Left renal pelvis (tissue), 4 donors: ENCODE measurements around the gene HNRNPA1. TPM values are rescaled to one million over a fixed set of nuclear protein-coding genes. Genes with fewer than 3 reads are reported as not detected.
"Not testable (repeated sequence)": the region's sequence is repeated elsewhere in the genome, so short reads cannot be mapped to it uniquely, and the experiment has no call there.

Experiments
- DNase-seq, 4 donors: peaks; one replicate each; pipeline ENCODE4 v3.0.0-alpha.2; 2013; ENCODE audit warnings: low read depth in 4 of 4, low spot score in 3 of 4
- polyA plus RNA-seq, 4 donors: library from polyadenylated mRNA; unstranded; fragments of 120-200 nt; gene quantifications; one replicate each; pipeline ENCODE4 v1.2.1, GENCODE V29; 2013; ENCODE audit not compliant: insufficient read length in 4 of 4

HNRNPA1 gene
- polyA plus RNA-seq, 4 donors, result 3,309 to 4,188 (median 3,895) TPM

DNA sequence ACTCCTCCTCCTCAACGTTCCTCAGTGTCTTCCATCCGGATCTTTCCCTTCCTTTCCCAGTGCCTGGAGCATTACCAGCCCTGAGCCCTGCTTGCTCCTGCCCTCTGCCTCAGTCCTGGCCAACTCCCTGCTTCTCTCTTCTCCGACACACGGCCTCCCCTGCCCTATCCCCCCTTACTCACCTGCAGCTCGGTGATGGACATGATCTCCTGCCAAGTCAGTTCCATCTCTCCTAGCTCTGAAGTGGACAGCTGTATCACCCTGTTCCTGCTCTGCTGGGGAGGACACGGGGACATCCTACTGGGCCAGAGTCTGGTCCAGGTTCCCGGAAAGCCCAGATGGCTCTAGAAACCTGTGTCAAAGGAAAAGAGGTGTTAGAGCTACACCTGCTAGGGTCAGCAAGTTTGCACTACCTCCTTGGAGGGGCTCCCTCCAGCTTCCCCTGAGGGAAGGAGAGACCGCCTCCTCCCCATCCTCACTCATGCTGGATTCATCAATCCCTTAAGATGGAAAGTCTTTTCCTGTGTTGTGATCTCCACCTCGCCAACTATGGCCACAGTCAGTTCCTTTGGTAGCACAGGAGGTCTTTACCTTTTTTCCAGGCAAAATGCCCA, 14.5 kb downstream of the HNRNPA1 start:
- no peak for DNase-seq

DNA sequence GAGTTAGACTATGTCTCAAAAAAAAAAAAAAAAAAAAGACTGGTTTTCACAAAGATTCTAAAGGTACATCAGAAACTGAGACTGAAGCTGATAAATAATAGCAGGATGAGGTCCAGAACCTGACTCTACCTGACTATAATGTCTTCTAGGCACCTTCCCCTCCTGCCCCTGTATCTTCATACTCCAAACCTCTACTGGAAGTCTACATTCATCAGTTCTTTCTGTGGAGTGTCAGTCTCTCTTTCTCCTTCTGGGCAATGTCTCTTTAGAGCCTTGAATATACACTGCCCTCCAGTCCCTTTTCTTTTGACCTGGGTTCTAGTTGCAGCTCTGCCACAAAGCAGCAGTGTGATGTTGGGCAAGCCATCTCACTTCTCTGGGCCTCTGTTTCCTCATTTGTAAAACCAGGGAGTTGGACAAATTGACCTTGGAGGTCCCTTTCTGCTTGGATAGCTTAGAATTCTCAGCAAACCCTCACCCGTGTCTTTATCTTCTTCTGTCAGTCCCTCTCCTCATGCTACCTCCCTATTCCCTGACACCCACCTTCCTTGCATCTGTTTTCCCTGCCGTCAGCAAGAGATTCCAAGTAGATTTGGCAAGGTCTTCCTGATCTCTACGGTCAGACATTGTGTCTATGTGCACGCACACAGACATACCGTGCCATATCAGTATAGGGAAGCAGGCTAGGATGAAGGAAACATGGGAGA, 16.0 kb downstream of the HNRNPA1 start:
- no peak for DNase-seq

- DNase-seq, result no peak
Measured at GRCh38 chr12:54298904-54299303, 18.4 kb downstream of the HNRNPA1 start.

DNA sequence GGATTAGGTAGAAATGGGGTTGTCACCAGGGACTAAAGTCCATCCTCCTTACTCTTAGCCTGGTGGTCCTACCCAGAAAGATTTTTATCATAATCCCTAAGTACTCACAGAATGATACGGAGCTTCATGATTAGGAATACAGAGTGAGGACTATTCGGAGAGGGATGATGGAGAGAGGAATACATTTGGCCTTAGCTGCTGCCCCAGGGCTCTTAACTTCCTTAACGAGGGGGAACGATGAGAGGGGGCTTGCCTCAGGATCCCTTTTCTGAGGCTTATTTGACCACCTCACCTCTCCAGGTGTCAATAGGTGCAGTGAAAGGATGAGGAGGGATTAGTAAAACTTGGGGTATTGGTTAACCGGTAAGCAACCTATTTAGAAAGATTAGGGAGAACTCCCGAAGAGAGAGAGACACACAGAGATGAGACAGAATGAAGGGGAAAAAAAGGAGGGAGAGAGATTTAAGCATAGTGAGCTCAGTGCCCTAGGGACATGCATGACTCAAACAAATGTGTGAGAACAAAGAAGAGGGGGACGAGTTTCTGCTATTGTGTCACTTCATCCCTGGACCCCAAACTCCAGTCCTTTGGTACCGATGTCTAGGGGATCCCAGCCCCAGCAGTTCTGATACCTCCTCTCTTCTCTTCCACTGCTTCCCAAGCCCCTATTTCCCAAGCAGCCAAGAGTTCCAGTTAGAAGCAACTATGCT, 19.1 kb downstream of the HNRNPA1 start:
- no peak for DNase-seq

DNA sequence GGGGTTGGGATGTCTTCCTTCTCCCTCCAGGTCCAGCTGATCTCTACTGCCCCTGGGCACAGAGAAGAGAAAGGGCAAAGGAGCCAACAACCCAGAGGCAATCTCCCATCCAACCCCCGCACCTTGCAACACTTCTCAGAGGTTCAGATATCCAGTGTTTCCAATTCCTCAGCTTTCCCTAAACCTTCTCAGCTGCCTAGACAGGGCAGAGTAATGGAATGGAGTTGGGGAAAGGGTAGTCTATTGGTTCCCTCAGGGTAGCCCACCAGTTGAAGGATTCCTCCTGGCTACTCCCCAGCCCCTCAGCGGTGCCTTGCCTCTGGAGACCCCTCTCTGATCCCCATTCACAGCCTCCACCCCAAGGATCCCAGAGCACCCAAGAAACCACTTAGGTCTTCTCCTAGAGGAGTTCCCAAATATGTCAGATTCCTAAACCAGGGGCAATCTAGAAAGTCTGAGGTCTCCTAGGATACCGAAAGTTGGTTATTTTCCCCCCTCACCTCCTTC, 19.8 kb downstream of the HNRNPA1 start:
- DNase-seq, result no peak

GRCh38 chr12:54300732-54301427, 20.4 kb downstream of the HNRNPA1 start, which contains the start of gene NFE2:
TSS of gene NFE2 (minus strand) at chr12:54301015. CDS start at chr12:54295248, 5,767 bp downstream.
- peak in 1 of 4 donors; percentile 62 for DNase-seq

GRCh38 chr12:54301428-54302048, 21.0 kb downstream of the HNRNPA1 start:
- no peak for DNase-seq

GRCh38 chr12:54303640-54304039, 23.1 kb downstream of the HNRNPA1 start:
- DNase-seq, result no peak

DNA sequence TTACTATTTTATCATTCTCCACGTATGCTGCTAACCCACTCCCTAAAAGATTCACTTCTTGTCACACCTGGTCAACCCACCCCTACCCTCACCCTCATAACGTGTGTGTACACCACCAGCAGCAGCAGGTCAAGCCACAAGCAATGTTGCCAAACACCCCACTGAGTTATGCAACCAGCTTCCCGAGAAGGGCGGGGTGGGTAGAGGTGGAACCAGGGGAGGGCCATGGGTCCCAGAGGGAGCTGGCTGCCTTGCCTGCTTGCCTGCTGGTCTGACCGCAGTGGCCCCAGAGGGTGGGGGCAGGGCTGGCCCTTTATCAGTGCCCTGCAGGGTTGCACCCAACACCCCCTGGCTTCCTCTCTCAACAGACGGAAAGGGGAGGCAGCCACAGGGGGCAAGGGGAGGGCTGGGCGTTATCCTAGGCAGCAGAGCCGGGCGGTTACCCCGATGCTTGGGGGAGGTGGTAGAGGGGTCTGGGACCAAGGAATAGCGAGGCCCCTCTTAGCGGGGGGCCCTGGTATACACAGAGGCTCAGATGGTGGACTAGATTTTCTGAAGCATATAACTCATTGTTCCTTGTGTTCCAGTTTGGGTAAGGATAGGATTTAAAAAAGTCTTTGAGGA, 23.8 kb downstream of the HNRNPA1 start:
- no peak for DNase-seq

GRCh38 chr12:54306925-54307741, 26.6 kb downstream of the HNRNPA1 start:
- no peak for DNase-seq

- DNase-seq, result no peak
Measured at GRCh38 chr12:54311051-54311450, 30.5 kb downstream of the HNRNPA1 start.

- not testable (repeated sequence) for DNase-seq
Measured at GRCh38 chr12:54312309-54312708, 31.8 kb downstream of the HNRNPA1 start.

- no peak for DNase-seq
Measured at GRCh38 chr12:54321363-54321762, 40.8 kb downstream of the HNRNPA1 start.

GRCh38 chr12:54324617-54325441, 44.3 kb downstream of the HNRNPA1 start, which contains the start of gene COPZ1:
TSS of gene COPZ1 (plus strand) at chr12:54325131. CDS start at chr12:54325164, 33 bp downstream.
- DNase-seq, result peak; percentile 95 to 99 (median 97)

DNA sequence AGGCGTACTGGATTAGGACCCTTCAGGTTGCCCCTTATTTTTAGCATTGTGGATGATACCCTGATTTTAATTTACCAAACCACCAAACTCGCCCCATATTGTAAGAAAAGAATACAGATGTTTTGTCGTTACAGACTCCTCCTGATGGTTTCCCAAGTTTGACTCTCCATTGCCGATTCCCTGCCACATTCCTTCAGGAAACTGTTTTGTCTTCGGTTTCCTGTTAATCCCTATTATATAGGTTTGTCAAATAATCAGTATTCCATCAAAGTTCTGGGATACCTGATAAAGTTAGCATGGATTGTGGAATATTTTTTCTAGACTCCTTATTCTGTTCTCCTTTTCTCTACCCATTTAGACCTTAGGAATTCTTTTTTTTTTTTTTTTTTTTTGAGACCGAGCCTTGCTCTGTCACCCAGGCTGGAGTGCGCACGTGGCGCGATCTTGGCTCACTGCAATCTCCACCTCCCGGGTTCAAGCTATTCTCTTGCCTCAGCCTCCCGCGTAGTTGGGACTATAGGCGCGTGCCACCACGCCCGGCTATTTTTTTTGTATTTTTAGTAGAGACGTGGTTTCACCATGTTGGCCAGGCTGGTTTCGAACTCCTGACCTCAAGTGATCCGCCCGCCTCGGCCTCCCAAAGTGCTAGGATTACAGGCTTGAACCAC, 45.0 kb downstream of the HNRNPA1 start:
- not testable (repeated sequence) for DNase-seq

GRCh38 chr12:54328595-54329337, 48.2 kb downstream of the HNRNPA1 start:
- DNase-seq, result no peak

DNA sequence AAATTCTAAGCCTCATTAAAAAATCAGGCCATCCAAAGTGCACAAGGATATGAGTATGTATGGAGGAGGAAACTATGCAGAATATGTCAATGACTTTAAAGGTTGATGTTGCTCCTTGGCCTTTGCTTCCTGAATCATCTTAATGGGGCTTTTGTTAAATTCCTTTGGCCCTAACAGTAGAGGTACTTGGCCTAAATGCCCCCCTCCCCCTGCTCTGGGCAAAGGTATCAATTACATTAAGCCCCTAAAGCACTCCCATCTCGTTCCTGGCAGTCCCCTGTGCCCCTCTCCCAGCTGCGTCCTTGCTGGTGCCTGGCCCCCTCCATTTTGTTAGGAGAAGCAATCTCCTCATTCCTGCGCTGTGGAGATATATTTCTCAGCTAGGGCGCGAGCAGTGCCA, 49.2 kb downstream of the HNRNPA1 start:
- no peak for DNase-seq
